Loucy (cell line): Measurements from ENCODE around the gene PAFAH2.

Experiments used
- CTCF ChIP-seq: fragments of 200-600 bp; sonication (generic); conservative IDR thresholded peaks from 2 replicates; pipeline ENCODE4 v1.5.1; 2014; ENCODE audit warnings: mild to moderate bottlenecking, antibody characterized with exemption, low read length
- EZH2phosphoT487 ChIP-seq: fragments of 200-600 bp; IDR thresholded peaks from 2 replicates; pipeline ENCODE4 v1.6.1; 2018; ENCODE audit warnings: antibody characterized with exemption, mild to moderate bottlenecking, moderate library complexity, borderline replicate concordance

DNA sequence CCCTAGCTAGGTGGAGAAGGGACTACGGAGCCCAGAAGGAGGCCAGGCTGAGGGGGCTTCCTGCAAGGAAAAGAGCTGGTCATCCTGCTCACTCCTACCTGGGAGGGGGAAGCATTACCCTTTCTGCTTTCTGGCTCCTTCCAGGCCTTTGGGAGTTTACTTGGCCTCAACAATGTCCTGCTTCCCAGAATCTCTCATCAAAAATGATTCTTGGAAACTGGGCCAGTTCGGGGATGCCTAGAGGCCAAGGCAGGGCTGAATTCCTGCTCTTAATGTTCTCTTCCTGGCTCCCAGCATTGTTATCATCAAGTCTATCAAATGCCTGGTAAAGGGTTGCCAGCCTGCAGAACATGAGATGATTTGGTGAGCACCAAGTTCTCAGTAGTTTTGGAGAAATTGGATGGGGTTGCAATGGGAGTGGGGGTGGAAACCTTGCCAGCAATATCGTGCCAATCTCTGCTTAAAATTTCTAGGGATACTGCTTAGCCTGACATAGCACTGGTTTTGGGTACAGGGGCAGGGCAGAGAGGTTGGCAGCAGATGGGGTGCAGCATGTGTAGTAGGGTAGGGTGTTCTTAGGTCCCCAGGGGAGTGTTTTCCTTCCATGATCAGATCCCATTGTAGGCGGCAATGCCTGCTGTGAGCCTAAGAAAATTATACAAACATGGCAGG, 7.7 kb upstream of the PAFAH2 start:
- TF ChIP-seq EZH2phosphoT487 (no peak), CTCF (no peak)
